ENCODE measurements around the gene NUMBL.
"Not testable (repeated sequence)": the region's sequence is repeated elsewhere in the genome, so short reads cannot be mapped to it uniquely, and the experiment has no call there.

NUMBL gene

GRCh38 chr19:40625406-40626120 is 64.9 kb downstream of the NUMBL start:
- DNase-seq, result no peak

DNA sequence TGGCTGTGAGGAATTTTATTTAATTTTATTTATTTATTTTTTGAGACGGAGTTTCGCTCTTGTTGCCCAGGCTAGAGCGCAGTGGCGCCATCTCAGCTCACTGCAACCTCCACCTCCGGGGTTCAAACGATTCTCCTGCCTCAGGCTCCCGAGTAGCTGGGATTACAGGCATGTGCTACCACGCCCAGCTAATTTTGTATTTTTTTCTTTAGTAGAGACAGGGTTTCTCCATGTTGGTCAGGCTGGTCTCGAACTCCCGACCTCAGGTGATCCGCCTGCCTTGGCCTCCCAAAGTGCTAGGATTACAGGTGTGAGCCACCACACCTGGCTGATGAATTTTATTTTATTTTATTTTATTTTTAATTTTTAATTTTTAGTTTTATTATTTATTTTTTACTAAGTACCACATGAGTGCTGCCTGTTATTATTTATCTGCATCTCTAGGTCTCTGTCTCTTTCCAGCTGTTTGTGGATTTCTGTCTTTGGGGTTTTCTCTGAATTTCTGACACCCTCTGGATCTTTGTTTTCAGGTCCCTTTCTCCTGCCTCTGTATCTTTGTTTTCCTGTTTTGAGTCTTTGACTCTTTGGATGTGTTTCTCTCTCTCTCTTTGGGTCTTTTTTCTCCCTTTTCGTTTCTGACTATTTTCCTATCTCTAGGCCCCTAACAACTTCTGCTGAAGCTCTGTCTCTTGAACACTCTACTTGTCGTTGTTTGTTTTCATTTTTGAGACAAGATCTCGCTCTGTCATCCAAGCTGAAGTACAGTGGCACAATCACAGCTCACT is 65.9 kb downstream of the NUMBL start:
- DNase-seq, result not testable (repeated sequence)

GRCh38 chr19:40623403-40624251 is 66.8 kb downstream of the NUMBL start:
- no peak for DNase-seq

DNA sequence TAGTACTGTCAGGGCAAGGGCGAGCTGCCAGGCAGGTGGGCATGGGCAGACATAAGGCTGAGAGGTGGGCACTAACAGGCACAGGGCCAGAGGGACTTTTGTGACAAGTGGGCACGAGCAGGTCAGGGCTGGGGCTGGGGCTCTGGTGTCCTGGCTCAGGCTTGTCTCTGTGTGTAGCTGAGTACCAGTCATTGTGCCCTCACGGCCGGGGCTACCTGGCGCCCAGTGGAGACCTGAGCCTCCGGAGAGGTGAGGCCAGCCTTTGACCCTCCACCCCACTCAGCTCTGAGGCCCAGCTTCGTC is 67.7 kb downstream of the NUMBL start:
- DNase-seq, result no peak

- no peak for DNase-seq
Measured at GRCh38 chr19:40621966-40622772, 68.3 kb downstream of the NUMBL start.

- DNase-seq, result no peak
Measured at GRCh38 chr19:40621283-40621682, 69.2 kb downstream of the NUMBL start.

DNA sequence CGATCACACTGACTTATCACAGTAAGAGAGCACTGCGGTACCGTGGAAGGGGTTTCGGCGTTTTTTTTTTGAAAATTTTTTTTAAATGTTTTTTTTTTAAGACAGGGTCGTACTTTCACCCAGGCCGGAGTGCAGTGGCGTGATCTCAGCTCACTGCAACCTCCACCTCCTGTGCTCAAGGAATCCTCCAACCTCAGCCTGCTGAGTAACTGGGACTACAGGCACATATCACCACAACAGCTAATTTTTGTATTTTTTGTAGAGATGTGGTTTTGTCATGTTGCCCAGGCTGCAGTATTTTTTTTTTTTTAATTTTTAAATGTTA is 70.3 kb downstream of the NUMBL start:
- DNase-seq, result no peak

DNA sequence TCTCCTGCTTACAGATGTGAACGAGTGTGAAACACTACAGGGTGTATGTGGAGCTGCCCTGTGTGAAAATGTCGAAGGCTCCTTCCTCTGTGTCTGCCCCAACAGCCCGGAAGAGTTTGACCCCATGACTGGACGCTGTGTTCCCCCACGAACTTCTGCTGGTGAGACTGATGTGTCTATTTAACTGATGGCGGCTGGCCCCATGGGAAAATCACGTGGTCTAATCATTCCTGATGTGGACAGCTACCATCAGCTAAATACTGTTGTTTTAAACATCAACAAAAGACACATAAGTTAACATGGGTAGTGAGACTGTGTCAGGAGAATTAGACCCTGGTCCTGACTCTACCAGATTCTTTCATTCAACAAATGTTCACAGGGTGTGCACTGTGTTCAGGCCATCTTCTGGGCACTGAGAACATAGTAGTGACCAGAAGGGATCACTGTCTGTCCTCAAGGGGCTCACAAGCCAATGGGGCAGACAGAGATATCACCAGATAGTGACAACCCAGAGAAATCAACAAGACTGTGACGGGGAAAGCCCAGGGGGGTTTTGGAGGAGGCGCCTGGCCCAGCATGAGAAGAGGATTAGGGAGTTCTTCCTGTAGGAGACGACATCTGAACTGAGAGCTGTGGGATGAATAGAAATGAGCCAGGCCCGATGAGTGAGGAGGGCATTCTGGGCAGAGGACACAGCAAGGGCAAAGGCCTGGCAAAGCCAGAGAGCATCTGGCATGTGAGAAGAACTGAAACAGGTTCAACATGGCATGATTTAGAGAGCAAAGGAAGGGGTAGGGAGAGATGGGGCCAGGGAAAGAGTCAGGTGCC is 70.9 kb downstream of the NUMBL start:
- DNase-seq, result no peak

DNA sequence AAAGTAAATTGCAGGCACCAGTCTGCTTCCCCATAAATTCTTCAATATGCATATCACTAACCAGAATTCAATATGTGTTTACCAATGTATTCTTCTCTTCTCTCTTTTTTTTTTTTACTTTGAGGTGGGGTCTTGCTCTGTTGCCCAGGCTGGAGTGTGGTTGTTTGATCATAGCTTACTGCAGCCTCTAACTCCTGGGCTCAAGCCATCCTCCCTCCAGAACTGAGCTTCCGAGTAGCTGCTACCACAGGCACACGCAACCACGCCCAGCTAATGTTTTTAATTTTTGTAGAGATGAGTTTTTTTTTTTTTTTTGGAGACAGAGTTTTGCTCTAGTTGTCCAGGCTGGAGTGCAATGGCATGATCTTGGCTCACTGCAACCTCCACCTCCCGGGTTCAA is 72.5 kb downstream of the NUMBL start:
- no peak for DNase-seq

DNA sequence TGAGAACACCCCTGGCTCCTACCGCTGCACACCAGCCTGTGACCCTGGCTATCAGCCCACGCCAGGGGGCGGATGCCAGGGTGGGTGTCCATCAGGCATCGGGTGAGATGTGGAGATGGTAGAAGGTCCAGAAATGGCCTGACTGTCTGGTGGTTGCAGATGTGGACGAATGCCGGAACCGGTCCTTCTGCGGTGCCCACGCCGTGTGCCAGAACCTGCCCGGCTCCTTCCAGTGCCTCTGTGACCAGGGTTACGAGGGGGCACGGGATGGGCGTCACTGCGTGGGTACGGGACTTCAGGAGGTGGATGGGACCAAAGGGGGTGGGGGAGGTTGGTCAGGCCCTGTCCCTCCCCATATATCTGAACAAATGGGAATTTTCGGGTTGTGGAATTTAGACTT is 73.5 kb downstream of the NUMBL start:
- DNase-seq, result no peak

- DNase-seq, result no peak
Measured at GRCh38 chr19:40616178-40616577, 74.3 kb downstream of the NUMBL start.

All from amniotic stem cell (primary cell).